ENCODE data around the gene TRIM22.

DNA sequence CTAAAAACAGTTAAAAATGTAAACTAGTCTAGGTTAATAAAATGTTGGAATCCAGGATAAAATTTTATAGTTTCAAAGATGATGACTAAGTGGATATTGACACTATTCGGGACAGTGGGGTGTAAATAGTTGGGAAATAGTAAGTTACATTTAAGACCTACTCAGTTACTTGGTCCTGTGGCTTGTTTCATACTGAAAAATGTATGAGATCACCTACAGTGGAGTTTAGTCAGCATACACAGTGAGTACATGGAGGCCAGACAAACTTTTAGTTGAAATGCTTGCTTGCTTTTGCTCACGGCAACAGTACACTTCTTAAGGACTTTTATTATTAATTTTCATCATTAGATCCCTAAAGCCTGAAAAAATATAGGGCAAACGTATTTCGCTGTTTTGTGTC lies 16.1 kb downstream of the TRIM22 start:
- TF ChIP-seq, protein P1, sequence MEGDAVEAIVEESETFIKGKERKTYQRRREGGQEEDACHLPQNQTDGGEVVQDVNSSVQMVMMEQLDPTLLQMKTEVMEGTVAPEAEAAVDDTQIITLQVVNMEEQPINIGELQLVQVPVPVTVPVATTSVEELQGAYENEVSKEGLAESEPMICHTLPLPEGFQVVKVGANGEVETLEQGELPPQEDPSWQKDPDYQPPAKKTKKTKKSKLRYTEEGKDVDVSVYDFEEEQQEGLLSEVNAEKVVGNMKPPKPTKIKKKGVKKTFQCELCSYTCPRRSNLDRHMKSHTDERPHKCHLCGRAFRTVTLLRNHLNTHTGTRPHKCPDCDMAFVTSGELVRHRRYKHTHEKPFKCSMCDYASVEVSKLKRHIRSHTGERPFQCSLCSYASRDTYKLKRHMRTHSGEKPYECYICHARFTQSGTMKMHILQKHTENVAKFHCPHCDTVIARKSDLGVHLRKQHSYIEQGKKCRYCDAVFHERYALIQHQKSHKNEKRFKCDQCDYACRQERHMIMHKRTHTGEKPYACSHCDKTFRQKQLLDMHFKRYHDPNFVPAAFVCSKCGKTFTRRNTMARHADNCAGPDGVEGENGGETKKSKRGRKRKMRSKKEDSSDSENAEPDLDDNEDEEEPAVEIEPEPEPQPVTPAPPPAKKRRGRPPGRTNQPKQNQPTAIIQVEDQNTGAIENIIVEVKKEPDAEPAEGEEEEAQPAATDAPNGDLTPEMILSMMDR (IDR thresholded peaks at IDR 0.05): no peak
- TF ChIP-seq POLR2A (IDR thresholded peaks at IDR 0.05) (no peak), EP300 (IDR thresholded peaks at IDR 0.05) (no peak)

Measured in ovary (tissue), 3 donors.